K562 (cell line): Measurements from ENCODE around the gene CDYL. TPM values are rescaled to one million over a fixed set of nuclear protein-coding genes. Genes with fewer than 3 reads are reported as not detected.

Experiments
- ATAC-seq: fragments of 200-7000 bp; cut with Tn5 transposase; 3 replicates; pipeline ENCODE4 v1.9.1; 2020; ENCODE audit warnings: moderate library complexity
- BruUV-seq: library from RNA; stranded (reverse); fragments of 400-500 nt; replicated peaks from 2 replicates; lab custom pipeline; 2021; lab: Mats Ljungman, UMichigan
- CTCF ChIA-PET: fragments of 300-600 bp; formaldehyde crosslinking; extraction: SDS; loops from one replicate; lab custom pipeline; 2021; ENCODE audit warnings: low intra/inter-chr PET ratio; lab: Yijun Ruan, JAX
- POLR2A ChIA-PET: fragments of 300-600, 350-650 bp; sonication (Branson Sonifier 250); formaldehyde crosslinking; extraction: SDS; loops from one replicate; lab custom pipeline; 2021; ENCODE audit warnings: antibody characterized with exemption, inconsistent platforms; lab: Yijun Ruan, JAX
- DNase-seq, 4 experiments: peaks; one replicate each; pipeline versions ENCODE4 v3.0.0 to v3.0.0-alpha.2; 2011 to 2018; ENCODE audit warnings: low spot score in 3 of 4, mixed read lengths in 3 of 4; ENCODE audit errors: extremely low read depth in 1 of 4
- FAIRE-seq: peaks from 2 replicates; lab custom pipeline; 2011; peaks lifted over from hg19 to GRCh38; lab: Jason Lieb, UNC
- H2AFZ ChIP-seq: 2 replicates; pipeline ENCODE4 v1.6.0; 2011; ENCODE audit warnings: low read depth, low read length, control low read depth, inconsistent platforms
- H3K27ac ChIP-seq: fragments of 200-600 bp; 3 replicates; pipeline ENCODE4 v1.8.0; 2011; ENCODE audit warnings: low read depth, mild to moderate bottlenecking, control low read depth, inconsistent platforms, low read length, moderate library complexity, mixed read lengths; ENCODE audit errors: extremely low read depth
- H3K27me3 ChIP-seq, 2 experiments: fragments of 300-600 bp in 1 of 2; 2 replicates in 1 of 2; 3 replicates in 1 of 2; pipeline versions ENCODE4 v1.6.0 to v1.8.0; 2011; ENCODE audit warnings: inconsistent platforms in 2 of 2, low read length in 2 of 2, mild to moderate bottlenecking in 1 of 2, mixed read lengths in 1 of 2, moderate library complexity in 1 of 2; ENCODE audit not compliant: control insufficient read depth in 2 of 2, insufficient read depth in 2 of 2
- H3K36me3 ChIP-seq: fragments of 300-600 bp; 3 replicates; pipeline ENCODE4 v1.8.0; 2011; ENCODE audit warnings: mild to moderate bottlenecking, low read length, inconsistent platforms; ENCODE audit not compliant: control insufficient read depth, insufficient read depth
- H3K4me1 ChIP-seq, 2 experiments: fragments of 200-600 bp in 1 of 2; replicated peaks in 1 of 2; 2 replicates in 1 of 2; 3 replicates in 1 of 2; pipeline versions ENCODE4 v1.5.1 to v1.8.0; 2011; ENCODE audit warnings: inconsistent platforms in 2 of 2, low read length in 2 of 2, mild to moderate bottlenecking in 1 of 2, mixed read lengths in 1 of 2, moderate library complexity in 1 of 2; ENCODE audit not compliant: control insufficient read depth in 2 of 2, insufficient read depth in 2 of 2
- H3K4me2 ChIP-seq: 2 replicates; pipeline ENCODE4 v1.6.1; 2011; ENCODE audit warnings: low read length, control low read depth, inconsistent platforms, mixed read lengths; ENCODE audit not compliant: insufficient read depth
- H3K4me3 ChIP-seq: fragments of 200-600 bp; sonication (generic), shearing (Covaris generic); 2 replicates; pipeline ENCODE4 v1.5.1; 2016; ENCODE audit warnings: control low read depth, inconsistent platforms
- H3K79me2 ChIP-seq: fragments of 200-600 bp; 3 replicates; pipeline ENCODE4 v1.8.0; 2011; ENCODE audit warnings: low read length, inconsistent platforms; ENCODE audit not compliant: control insufficient read depth, insufficient read depth
- H3K9ac ChIP-seq, 2 experiments: 2 replicates each; pipeline versions ENCODE4 v1.6.0 to v1.6.1; 2011; ENCODE audit warnings: low read depth in 2 of 2, low read length in 2 of 2, control low read depth in 1 of 2, inconsistent platforms in 1 of 2, mild to moderate bottlenecking in 1 of 2, mixed read lengths in 1 of 2; ENCODE audit not compliant: insufficient read depth in 1 of 2
- H3K9me1 ChIP-seq: one replicate; pipeline ENCODE4 v1.6.0; 2011; ENCODE audit warnings: inconsistent platforms, mild to moderate bottlenecking, low read length, moderate library complexity; ENCODE audit not compliant: control insufficient read depth, insufficient read depth
- H3K9me3 ChIP-seq: replicated peaks from 2 replicates; pipeline ENCODE4 v1.5.1; 2011; ENCODE audit warnings: low read depth, low read length, inconsistent platforms; ENCODE audit not compliant: control insufficient read depth, insufficient read depth
- H4K20me1 ChIP-seq: replicated peaks from 2 replicates; pipeline ENCODE4 v1.6.1; 2011; ENCODE audit warnings: low read length, inconsistent platforms, mixed read lengths; ENCODE audit not compliant: control insufficient read depth, insufficient read depth
- GTF2E2 ChIP-seq: fragments of 200-800 bp; sonication (Bioruptor generic); IDR thresholded peaks from 2 replicates; pipeline ENCODE4 v1.6.1; 2016; ENCODE audit warnings: missing genetic modification characterization, missing compliant biosample characterization
- MCM3 ChIP-seq: fragments of 450-650 bp; IDR thresholded peaks from 2 replicates; pipeline ENCODE4 v1.6.1; 2016
- ZKSCAN1 ChIP-seq: fragments of 150-350 bp; IDR thresholded peaks from 2 replicates; pipeline ENCODE4 v1.6.1; 2016; ENCODE audit warnings: low read depth, low read length
- ZNF165 ChIP-seq: fragments of 250-450 bp; sonication (Bioruptor Pico); IDR thresholded peaks from 2 replicates; pipeline ENCODE4 v1.4.0; 2020; ENCODE audit warnings: borderline replicate concordance
- WGBS: fragments of 100-300 bp; shearing (Covaris generic); methylation state at CpG from one replicate; pipeline ENCODE4 v1.1.6; 2016; ENCODE audit warnings: low coverage, mixed read lengths; ENCODE audit not compliant: insufficient coverage; ENCODE audit errors: missing lambda C conversion rate; 5-methylcytosine and 5-hydroxymethylcytosine counted together
- in situ Hi-C: fragments of 300-500 bp; cut with MboI; formaldehyde crosslinking; loops from 4 replicates; pipeline ENCODE4 v1.15.0; 2018; ENCODE audit warnings: inconsistent platforms, mixed read lengths
- intact Hi-C: fragments of 100-400 bp; cut with micrococcal nuclease; formaldehyde crosslinking; loops from 2 replicates; pipeline ENCODE4 v1.14.2; 2022
- polyA plus RNA-seq, 8 experiments: library from polyadenylated mRNA; depleted of rRNA in 4 of 8; stranded (reverse) in 5 of 8; unstranded in 3 of 8; fragments of >200 nt; fragmentation: Nextera tagmentation in 2 of 8; fragmentation: Illumina TruSeq in 1 of 8; extraction: Ambion mirVana in 2 of 8; extraction: Trizol in 1 of 8; gene quantifications; 2 replicates each; pipeline versions ENCODE4 v1.2.1 to v1.2.3, GENCODE V29; 2011 to 2014; ENCODE audit warnings: inconsistent platforms in 1 of 8, missing spikeins in 1 of 8
- total RNA-seq, 7 experiments: library from RNA; depleted of rRNA in 6 of 7; stranded (reverse); fragments of >200 nt in 6 of 7; fragmentation: Illumina TruSeq in 2 of 7; extraction: Trizol in 2 of 7; gene quantifications; 2 replicates each; pipeline versions ENCODE4 v1.2.1 to v1.2.3, GENCODE V29; 2011 to 2021; ENCODE audit warnings: low replicate concordance in 1 of 7

Gene CDYL
- total and polyA plus RNA-seq, 9 of the 15 experiments (the other 6 are each of a cell fraction or from before 2014, with no cell fraction given), result 8.1 to 45.8 (median 40.8) TPM

DNA sequence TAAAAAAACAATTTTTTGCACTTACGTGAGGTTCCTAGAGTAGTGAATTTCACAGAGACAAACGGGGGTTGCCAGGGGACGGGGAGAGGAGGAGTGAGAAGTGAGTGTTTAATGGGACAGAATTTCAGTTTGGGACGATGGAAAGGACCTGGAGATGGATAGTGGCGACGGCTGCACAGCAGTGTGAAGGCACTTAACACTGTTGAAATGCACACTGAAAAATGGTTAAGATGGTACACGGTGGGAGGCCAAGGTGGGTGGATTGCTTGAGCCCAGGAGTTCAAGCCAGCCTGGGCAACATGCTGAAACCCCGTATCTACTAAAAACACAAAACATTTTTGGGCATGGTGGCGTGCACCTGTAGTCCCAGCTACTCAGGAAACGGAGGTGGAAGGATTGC is 196.2 kb downstream of the CDYL start:
- ChIA-PET POLR2A (interaction anchor here (0.8 to 1.0 kb wide), 2 partner anchors 15 to 30 kb away, joined by 3 read pairs; no protein-coding TSS in a partner anchor), CTCF (no interaction called here)
- H3K9me1 ChIP-seq, result no peaks in the 10 kb centered on the region
- in situ Hi-C loops (no loop called here), intact Hi-C loops (no loop called here)
- no peak overlapping the region for H3K27ac ChIP-seq
- H3K27me3 ChIP-seq, result peaks cover 14 to 49% of the 10 kb centered on the region in 2 experiments; a peak in 4 of 5 replicates
- TF ChIP-seq GTF2E2 (tag) (no peak), MCM3 (0 out of 2 replicates have a peak, but pooled peaks have one; percentile 36)
- no peak for ATAC-seq
- no peaks in the 10 kb centered on the region for H3K36me3 ChIP-seq
- no peaks in the 10 kb centered on the region for H3K79me2 ChIP-seq
- no peak overlapping the region for H3K4me3 ChIP-seq
- no peak overlapping the region for H2AFZ ChIP-seq
- no peaks in the 10 kb centered on the region for H4K20me1 ChIP-seq
- no peak overlapping the region for H3K9ac ChIP-seq
- peaks cover 0 to 8% of the 10 kb centered on the region in 2 experiments; a peak in 2 of 5 replicates for H3K4me1 ChIP-seq
- BruUV-seq, result no TSS peak
- 27% methylated on average over 10 of the region's 10 CpGs for WGBS
- FAIRE-seq, result no peak
- DNase-seq, result no peak
- no peaks in the 10 kb centered on the region for H3K9me3 ChIP-seq
- H3K4me2 ChIP-seq, result no peak overlapping the region

DNA sequence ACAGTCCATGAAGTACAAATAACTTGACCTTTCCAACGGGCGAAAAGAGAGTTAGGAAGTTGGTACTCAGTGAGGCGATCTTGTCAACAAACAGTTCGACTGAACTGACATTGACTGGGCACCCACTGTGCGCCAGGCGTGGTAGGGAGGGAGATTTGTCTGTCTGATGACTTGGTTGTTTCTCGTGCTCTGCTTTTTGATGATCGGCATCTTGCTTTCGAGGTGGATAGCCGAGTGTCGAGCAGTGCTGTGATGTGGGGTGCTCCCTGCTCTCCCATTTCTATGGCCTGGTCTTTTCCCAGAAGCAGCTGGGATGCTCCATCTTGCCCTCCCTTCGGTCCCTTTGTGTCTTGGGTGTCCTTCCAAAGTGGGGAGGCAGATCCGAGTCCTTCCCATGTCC is 197.2 kb downstream of the CDYL start:
- Histone ChIP-seq H3K27ac (no peak overlapping the region), H3K4me3 (no peak overlapping the region), H3K9ac (no peak overlapping the region; a peak in 1 of 4 replicates), H3K9me3 (no peaks in the 10 kb centered on the region; the same call in 1 of the 2 replicates), H3K27me3 (peaks cover 14 to 47% of the 10 kb centered on the region in 2 experiments; a peak in 4 of 5 replicates), H3K4me2 (no peak overlapping the region), H2AFZ (peak overlapping the region; percentile 36; the same call in 1 of the 2 replicates), H3K79me2 (no peaks in the 10 kb centered on the region), H3K4me1 (peaks cover 4 to 8% of the 10 kb centered on the region in 2 experiments; a peak in 2 of 5 replicates), H3K36me3 (no peaks in the 10 kb centered on the region), H3K9me1 (no peaks in the 10 kb centered on the region), H4K20me1 (no peaks in the 10 kb centered on the region)
- POLR2A ChIA-PET, result interaction anchor here (1.0 kb wide), 1 partner anchor 14 kb away, joined by 3 read pairs; no protein-coding TSS in a partner anchor
- intact Hi-C loops (no loop called here), in situ Hi-C loops (no loop called here)
- CTCF ChIA-PET, result no interaction called here
- WGBS, result 48% methylated on average over 13 of the region's 13 CpGs
- no peak for FAIRE-seq
- no peak for DNase-seq
- TF ChIP-seq ZKSCAN1 (peak; percentile 16; the same call in 1 of the 2 replicates), ZNF165 (no peak)
- TSS peak; percentile 59 for BruUV-seq
- no peak for ATAC-seq
